A673 (cell line): ENCODE data around the gene DYNLT2B. TPM values are rescaled to one million over a fixed set of nuclear protein-coding genes. Genes with fewer than 3 reads are reported as not detected.

Source experiments
- BruUV-seq: library from RNA; stranded (reverse); fragments of 400-500 nt; replicated peaks from 2 replicates; lab custom pipeline; 2021; lab: Mats Ljungman, UMichigan
- CTCF ChIA-PET: fragments of 300-600 bp; sonication (Branson Sonifier 250); formaldehyde crosslinking; loops from one replicate; lab custom pipeline; 2022; ENCODE audit warnings: antibody characterized with exemption; lab: Charles Lee
- POLR2A ChIA-PET: fragments of 300-600 bp; sonication (Branson Sonifier 250); formaldehyde crosslinking; loops from one replicate; lab custom pipeline; 2022; ENCODE audit warnings: antibody characterized with exemption; ENCODE audit not compliant: low non-redundant PET; lab: Charles Lee
- DNase-seq: peaks from one replicate; pipeline ENCODE4 v3.0.0-alpha.2; 2015; ENCODE audit warnings: low spot score
- H3K27ac ChIP-seq: fragments of 200-600 bp; sonication (generic); 2 replicates; pipeline ENCODE4 v1.5.1; 2016; ENCODE audit warnings: mixed run types, low read depth, mild to moderate bottlenecking, mixed read lengths, antibody characterized with exemption, low read length; ENCODE audit not compliant: poor library complexity, severe bottlenecking
- H3K27me3 ChIP-seq: fragments of 200-600 bp; sonication (generic); replicated peaks from 2 replicates; pipeline ENCODE4 v1.6.1; 2017; ENCODE audit warnings: mixed run types, low read depth, mild to moderate bottlenecking, mixed read lengths, antibody characterized with exemption, low read length; ENCODE audit not compliant: insufficient read depth, poor library complexity
- H3K36me3 ChIP-seq: fragments of 200-600 bp; sonication (generic); 2 replicates; pipeline ENCODE4 v1.6.1; 2016; ENCODE audit warnings: mixed run types, mild to moderate bottlenecking, mixed read lengths, antibody characterized with exemption, low read length; ENCODE audit not compliant: insufficient read depth, poor library complexity, severe bottlenecking
- H3K4me1 ChIP-seq: fragments of 200-600 bp; sonication (generic); 2 replicates; pipeline ENCODE4 v1.6.1; 2017; ENCODE audit warnings: mixed run types, mild to moderate bottlenecking, mixed read lengths, antibody characterized with exemption, low read length; ENCODE audit not compliant: insufficient read depth, poor library complexity, severe bottlenecking
- H3K4me3 ChIP-seq: fragments of 200-600 bp; sonication (generic); 2 replicates; pipeline ENCODE4 v1.5.1; 2016; ENCODE audit warnings: low read depth, mixed run types, mild to moderate bottlenecking, mixed read lengths, low read length; ENCODE audit not compliant: poor library complexity, severe bottlenecking
- H3K9me3 ChIP-seq: fragments of 200-600 bp; sonication (generic); 2 replicates; pipeline ENCODE4 v1.6.1; 2016; ENCODE audit warnings: mixed run types, low read depth, mild to moderate bottlenecking, mixed read lengths, antibody characterized with exemption, low read length; ENCODE audit not compliant: poor library complexity, severe bottlenecking
- EZH2 ChIP-seq: fragments of 200-600 bp; sonication (generic); IDR thresholded peaks from 2 replicates; pipeline ENCODE4 v1.6.1; 2017; ENCODE audit warnings: borderline replicate concordance, low read depth, mild to moderate bottlenecking, mixed read lengths, antibody characterized with exemption, low read length; ENCODE audit not compliant: poor library complexity, severe bottlenecking
- intact Hi-C: fragments of 100-400 bp; cut with micrococcal nuclease; formaldehyde crosslinking; loops from one replicate; pipeline ENCODE4 v1.10.0; 2022; ENCODE audit not compliant: unreplicated experiment
- total RNA-seq: library from RNA; stranded (reverse); gene quantifications from 2 replicates; pipeline ENCODE4 v1.2.3, GENCODE V29; 2021
- TF ChIP-seq, protein P1 (sequence below): fragments of 300-800, 200-600 bp; sonication (generic); conservative IDR thresholded peaks from 2 replicates; pipeline ENCODE4 v1.5.1; 2017; ENCODE audit warnings: low read depth, mild to moderate bottlenecking, antibody characterized with exemption, low read length, moderate library complexity, mixed read lengths

Gene DYNLT2B
- total RNA-seq, 1 experiment from 2014 or later = 24.6 TPM

DNA sequence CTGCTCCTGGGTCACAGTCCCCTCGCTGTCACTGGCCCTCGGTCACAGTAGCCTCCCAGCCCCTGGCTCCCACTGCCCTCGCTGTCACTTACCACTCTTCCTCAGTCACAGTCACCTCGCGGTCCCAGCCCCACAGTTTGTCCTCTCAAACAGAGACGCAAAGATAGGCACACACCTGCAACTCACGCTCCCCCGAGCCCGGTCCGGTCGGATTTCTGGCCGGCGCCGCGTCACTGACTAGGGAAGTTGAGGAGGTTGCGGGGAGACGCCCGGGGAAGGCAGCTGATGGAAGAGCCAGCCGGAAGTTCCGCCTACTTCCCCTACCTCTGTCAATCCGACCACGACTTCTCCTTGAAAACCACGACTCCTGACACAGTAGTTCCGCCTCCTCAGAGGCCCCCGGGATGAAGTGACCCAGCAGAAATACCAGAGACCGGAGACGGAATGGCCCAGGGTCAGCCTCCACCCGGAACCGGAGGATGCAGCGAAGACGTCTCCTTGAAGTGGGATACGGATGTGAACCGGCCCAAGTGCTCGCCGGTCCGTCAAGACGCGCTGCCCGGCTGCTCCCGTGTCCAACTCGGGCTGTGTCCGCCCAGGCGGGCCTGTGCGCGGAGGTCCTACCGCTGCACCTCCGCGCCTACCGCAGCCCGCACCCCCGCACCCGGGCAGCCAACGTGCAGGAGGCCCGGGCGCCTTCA, 30.4 kb downstream of the DYNLT2B start, which contains the start of gene PCYT1A:
TSS of gene PCYT1A (minus strand) at position 287 of the 701 bp plus-strand sequence. CDS start 17,195 bp downstream, outside the sequence.
- BruUV-seq = no TSS peak

GRCh38 chr3:196287090-196287439, 31.0 kb downstream of the DYNLT2B start:
- Histone ChIP-seq H3K4me3 (peak overlapping the region; percentile 89), H3K9me3 (no peaks in the 10 kb centered on the region), H3K27me3 (no peaks in the 10 kb centered on the region), H3K36me3 (no peaks in the 10 kb centered on the region), H3K4me1 (no peaks in the 10 kb centered on the region), H3K27ac (peak overlapping the region; percentile 92)
- ChIA-PET POLR2A (no interaction called here), CTCF (no interaction called here)
- intact Hi-C loops = no loop called here
- peak; percentile 32 for DNase-seq
- TF ChIP-seq, protein P1, sequence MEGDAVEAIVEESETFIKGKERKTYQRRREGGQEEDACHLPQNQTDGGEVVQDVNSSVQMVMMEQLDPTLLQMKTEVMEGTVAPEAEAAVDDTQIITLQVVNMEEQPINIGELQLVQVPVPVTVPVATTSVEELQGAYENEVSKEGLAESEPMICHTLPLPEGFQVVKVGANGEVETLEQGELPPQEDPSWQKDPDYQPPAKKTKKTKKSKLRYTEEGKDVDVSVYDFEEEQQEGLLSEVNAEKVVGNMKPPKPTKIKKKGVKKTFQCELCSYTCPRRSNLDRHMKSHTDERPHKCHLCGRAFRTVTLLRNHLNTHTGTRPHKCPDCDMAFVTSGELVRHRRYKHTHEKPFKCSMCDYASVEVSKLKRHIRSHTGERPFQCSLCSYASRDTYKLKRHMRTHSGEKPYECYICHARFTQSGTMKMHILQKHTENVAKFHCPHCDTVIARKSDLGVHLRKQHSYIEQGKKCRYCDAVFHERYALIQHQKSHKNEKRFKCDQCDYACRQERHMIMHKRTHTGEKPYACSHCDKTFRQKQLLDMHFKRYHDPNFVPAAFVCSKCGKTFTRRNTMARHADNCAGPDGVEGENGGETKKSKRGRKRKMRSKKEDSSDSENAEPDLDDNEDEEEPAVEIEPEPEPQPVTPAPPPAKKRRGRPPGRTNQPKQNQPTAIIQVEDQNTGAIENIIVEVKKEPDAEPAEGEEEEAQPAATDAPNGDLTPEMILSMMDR = no peak
- TF ChIP-seq EZH2 = no peak
- no TSS peak for BruUV-seq

More for the DNA sequence above, 30.4 kb downstream of the DYNLT2B start, which contains the start of gene PCYT1A:
- peak; percentile 95 for DNase-seq
- ChIA-PET POLR2A (no interaction called here), CTCF (no interaction called here)
- TF ChIP-seq EZH2 = no peak
- TF ChIP-seq, protein P1 = no peak
- Histone ChIP-seq H3K4me1 (no peaks in the 10 kb centered on the region), H3K27ac (peak within 1 kb of the TSS; percentile 92), H3K36me3 (no peaks in the 10 kb centered on the region), H3K27me3 (no peaks in the 10 kb centered on the region), H3K4me3 (peak within 1 kb of the TSS; percentile 89), H3K9me3 (no peaks in the 10 kb centered on the region)
- intact Hi-C loops = no loop called here

- Histone ChIP-seq H3K36me3 (no peaks in the 10 kb centered on the region), H3K9me3 (no peaks in the 10 kb centered on the region), H3K27me3 (no peaks in the 10 kb centered on the region), H3K4me3 (no peak overlapping the region), H3K27ac (no peak overlapping the region), H3K4me1 (peaks cover 9% of the 10 kb centered on the region)
- TF ChIP-seq, protein P1 = no peak
- no peak for TF ChIP-seq EZH2
- POLR2A ChIA-PET = no interaction called here
- no TSS peak for BruUV-seq
- no peak for DNase-seq
- CTCF ChIA-PET = no interaction called here
- intact Hi-C loops = no loop called here
These were observed 33.6 kb downstream of the DYNLT2B start for GRCh38 chr3:196284396-196284795.
